Erythroblast (primary cell): Measurements from ENCODE around the gene TOE1.

ENCODE experiments used
- GATA1 ChIP-seq: IDR thresholded peaks from 2 replicates; pipeline ENCODE4 v1.6.1; 2011; ENCODE audit warnings: low read depth, mild to moderate bottlenecking, control low read depth, low read length, moderate library complexity
- POLR2A ChIP-seq: IDR thresholded peaks from 2 replicates; pipeline ENCODE4 v1.6.1; 2011; ENCODE audit warnings: mild to moderate bottlenecking, low read length

DNA sequence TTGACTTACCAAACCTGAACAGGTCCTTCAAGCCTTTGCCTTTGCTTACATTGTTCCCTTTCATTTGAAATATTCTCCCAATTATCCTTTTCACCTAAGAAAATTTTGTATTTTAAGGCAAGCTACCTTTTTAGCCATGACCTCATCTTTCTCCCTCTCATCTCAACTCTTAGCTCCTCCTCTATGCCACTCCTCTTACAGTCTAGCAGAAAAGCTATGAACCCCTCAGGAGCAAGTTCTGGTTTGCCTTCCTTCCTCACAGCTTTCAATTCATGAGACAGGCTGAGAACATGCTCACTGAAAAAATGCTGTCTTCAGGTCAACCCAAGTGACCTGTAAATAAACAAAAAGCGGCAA lies 8.6 kb downstream of the TOE1 start:
- no peak for TF ChIP-seq POLR2A
- TF ChIP-seq GATA1 = no peak
